Adrenal gland (tissue), 12 donors: ENCODE results near the gene BEND3. TPM values are rescaled to one million over a fixed set of nuclear protein-coding genes. Genes with fewer than 3 reads are reported as not detected.

Experiments
- DNase-seq, 7 donors: peaks; one replicate each; pipeline ENCODE4 v3.0.0-alpha.2; 2019 to 2020
- H3K27ac ChIP-seq, 5 donors: fragments of 200-600 bp; sonication (generic) in 4 of 5; 1 replicate in 3 of 5; 2 replicates in 2 of 5; pipeline versions ENCODE4 v1.5.1 to v1.8.0; 2016 to 2020; ENCODE audit warnings: mild to moderate bottlenecking in 1 of 5
- H3K27me3 ChIP-seq: fragments of 200-600 bp; 2 replicates; pipeline ENCODE4 v1.8.0; 2021
- H3K36me3 ChIP-seq, 2 donors: fragments of 200-600 bp; replicated peaks in 1 of 2; 1 replicate in 1 of 2; 2 replicates in 1 of 2; pipeline versions ENCODE4 v1.5.1 to v1.8.0; 2018 to 2022
- H3K4me1 ChIP-seq, 2 donors: fragments of 200-600 bp; replicated peaks in 1 of 2; 1 replicate in 1 of 2; 2 replicates in 1 of 2; pipeline versions ENCODE4 v1.5.1 to v1.8.0; 2018 to 2021
- H3K4me3 ChIP-seq, 4 donors: fragments of 200-600 bp; sonication (generic) in 3 of 4; one replicate each; pipeline ENCODE4 v1.5.1; 2016 to 2018
- H3K9me3 ChIP-seq, 3 donors: fragments of 200-600 bp; sonication (generic) in 1 of 3; replicated peaks in 1 of 3; 1 replicate in 2 of 3; 2 replicates in 1 of 3; pipeline versions ENCODE4 v1.5.1 to v1.8.0; 2016 to 2021
- CTCF ChIP-seq, 6 experiments: fragments of 450-650 bp in 4 of 6; fragments of 200-600 bp in 2 of 6; sonication (generic) in 1 of 6; IDR thresholded peaks; 1 replicate in 5 of 6; 2 replicates in 1 of 6; pipeline versions ENCODE4 v1.5.1 to v1.8.0; 2016 to 2021; ENCODE audit warnings: antibody characterized with exemption in 6 of 6, mild to moderate bottlenecking in 2 of 6, moderate library complexity in 1 of 6
- POLR2A ChIP-seq, 2 donors: fragments of 450-650 bp; IDR thresholded peaks; one replicate each; pipeline ENCODE4 v1.6.1; 2017; ENCODE audit warnings: antibody characterized with exemption in 2 of 2, mild to moderate bottlenecking in 2 of 2, moderate library complexity in 1 of 2
- WGBS, 4 donors: extraction: QIAGEN DNeasy Blood & Tissue Kit in 2 of 4; methylation state at CpG; one replicate each; pipeline versions ENCODE4 v1.1.5 to v1.1.7; 2013 to 2017; 5-methylcytosine and 5-hydroxymethylcytosine counted together
- intact Hi-C, 2 donors: fragments of 100-400 bp; cut with DNase I; formaldehyde crosslinking; loops; one replicate each; pipeline versions ENCODE4 v1.14.1 to v1.15.0; 2022 to 2023
- polyA plus RNA-seq, 3 donors: library from polyadenylated mRNA; stranded (reverse); fragments of 200-250 nt in 2 of 3; fragments of 350-450 nt in 1 of 3; fragmentation: Illumina TruSeq in 1 of 3; extraction: RNeasy Lipid Tissue Mini Kit (QIAGEN cat#74804) in 1 of 3; gene quantifications; one replicate each; pipeline ENCODE4 v1.2.3, GENCODE V29; 2013 to 2014
- total RNA-seq, 9 donors: library from RNA; depleted of rRNA in 4 of 9; stranded (reverse); fragments of >200 nt in 4 of 9; fragments of 120-200 nt in 1 of 9; fragmentation: NEBNext Ultra II Directional in 1 of 9; extraction: Animal tissue kit (Norgen Biotek cat#: 25700) in 1 of 9; gene quantifications; one replicate each; pipeline versions ENCODE4 v1.1.0 to v1.2.4, GENCODE V29; 2013 to 2023
- donor health status: healthy with polysubstance abuse.
- donor health status: Bipolar disorder and iron deficiency.
- donor health status: DM: yes; HTN: yes; CAD: no.
- donor health status: DM: no; HTN: no; CAD: no.
- donor health status: DM: no; HTN: no; CAD: no.
- donor health status: DM: yes; HTN: yes; CAD: no.

The BEND3 gene
- total and polyA plus RNA-seq, 12 donors: 0.64 to 3.5 (median 1.9) TPM

- 76 to 77% (median 76%) methylated on average over 4 of the region's 4 CpGs for WGBS, 4 donors
- no peak overlapping the region for H3K4me3 ChIP-seq
- peak in 1 of 7 donors; percentile 10 for DNase-seq
- no peaks in the 10 kb centered on the region for H3K9me3 ChIP-seq
- no peaks in the 10 kb centered on the region for H3K4me1 ChIP-seq
- intact Hi-C loops: no loop called here
- no peak overlapping the region for H3K27ac ChIP-seq
- no peaks in the 10 kb centered on the region for H3K36me3 ChIP-seq
- TF ChIP-seq POLR2A (IDR thresholded peaks at IDR 0.05): no peak
- TF ChIP-seq CTCF (IDR thresholded peaks at IDR 0.05): no peak
- no peaks in the 10 kb centered on the region for H3K27me3 ChIP-seq
These were observed 9.6 kb upstream of the BEND3 start for GRCh38 chr6:107124934-107125348.

DNA sequence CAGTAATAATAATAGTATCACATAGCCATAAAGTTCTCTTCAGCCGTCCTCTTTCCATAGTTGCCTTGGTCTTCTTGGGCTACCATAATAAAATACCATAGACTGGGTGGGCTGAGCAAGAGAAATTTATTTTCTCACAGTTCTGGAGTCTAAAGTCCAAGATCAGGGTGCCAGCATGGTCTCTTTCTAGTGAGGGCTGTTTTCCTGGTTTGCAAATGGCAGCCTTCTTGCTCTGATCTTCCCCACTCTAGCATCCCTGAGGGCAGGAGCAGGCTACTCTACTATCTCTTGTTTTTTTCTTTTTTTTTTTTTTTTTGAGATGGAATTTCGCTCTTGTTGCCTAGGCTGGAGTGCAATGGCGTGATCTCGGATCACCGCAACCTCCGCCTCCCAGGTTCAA lies 8.2 kb upstream of the BEND3 start:
- Histone ChIP-seq H3K4me1 (no peaks in the 10 kb centered on the region), H3K9me3 (no peaks in the 10 kb centered on the region), H3K36me3 (no peaks in the 10 kb centered on the region), H3K27me3 (no peaks in the 10 kb centered on the region), H3K27ac (no peak overlapping the region), H3K4me3 (no peak overlapping the region)
- TF ChIP-seq CTCF (IDR thresholded peaks at IDR 0.05) (no peak), POLR2A (IDR thresholded peaks at IDR 0.05) (no peak)
- intact Hi-C loops: no loop called here
- DNase-seq: no peak
- 93 to 99% (median 95%) methylated on average over 6 of the region's 6 CpGs for WGBS, 4 donors

GRCh38 chr6:107122748-107123147 lies 7.4 kb upstream of the BEND3 start:
- Histone ChIP-seq H3K9me3 (no peaks in the 10 kb centered on the region), H3K27me3 (no peaks in the 10 kb centered on the region), H3K36me3 (no peaks in the 10 kb centered on the region), H3K27ac (no peak overlapping the region), H3K4me1 (no peaks in the 10 kb centered on the region), H3K4me3 (no peak overlapping the region)
- peak in 1 of 7 donors; percentile 11 for DNase-seq
- intact Hi-C loops: no loop called here
- TF ChIP-seq CTCF (IDR thresholded peaks at IDR 0.05) (no peak), POLR2A (IDR thresholded peaks at IDR 0.05) (no peak)
- 85 to 93% (median 88%) methylated on average over 4 of the region's 4 CpGs for WGBS, 4 donors

- Histone ChIP-seq H3K4me1 (no peaks in the 10 kb centered on the region), H3K36me3 (no peaks in the 10 kb centered on the region), H3K9me3 (peaks cover 0 to 4% (median 0%) of the 10 kb centered on the region in 3 donors), H3K27me3 (no peaks in the 10 kb centered on the region), H3K4me3 (no peak overlapping the region), H3K27ac (no peak overlapping the region)
- WGBS, 4 donors: 89 to 93% (median 91%) methylated on average over 7 to 8 of the region's 8 CpGs
- intact Hi-C loops: no loop called here
- DNase-seq: peak in 1 of 7 donors; percentile 24
- TF ChIP-seq CTCF (IDR thresholded peaks at IDR 0.05): no peak
- TF ChIP-seq POLR2A (IDR thresholded peaks at IDR 0.05): no peak
These were observed 6.7 kb upstream of the BEND3 start for GRCh38 chr6:107121964-107122495.
